Fibroblast of villous mesenchyme (primary cell): ENCODE data around the gene DAAM2. TPM values are rescaled to one million over a fixed set of nuclear protein-coding genes. Genes with fewer than 3 reads are reported as not detected.

Experiments
- DNase-seq: peaks from one replicate; pipeline ENCODE4 v3.0.0-alpha.2; 2010; ENCODE audit warnings: low read depth
- H3K4me3 ChIP-seq: 2 replicates; pipeline ENCODE4 v1.5.1; 2011; ENCODE audit warnings: low read depth, mild to moderate bottlenecking, low read length
- CTCF ChIP-seq: IDR thresholded peaks from 2 replicates; pipeline ENCODE4 v1.5.1; 2012; ENCODE audit warnings: low read depth, mild to moderate bottlenecking, low read length; ENCODE audit not compliant: insufficient read depth
- total RNA-seq: library from RNA; depleted of rRNA; stranded (reverse); fragments of >200 nt; gene quantifications from 2 replicates; pipeline ENCODE4 v1.2.3, GENCODE V29; 2012

DAAM2 gene
- total RNA-seq, 1 donor: 13.8 TPM

GRCh38 chr6:39815356-39815755 lies 23.2 kb downstream of the DAAM2 start:
- no peak overlapping the region for H3K4me3 ChIP-seq
- DNase-seq: no peak
- TF ChIP-seq CTCF: no peak

- peak; percentile 56 for DNase-seq
- no peak for TF ChIP-seq CTCF
- H3K4me3 ChIP-seq: no peak overlapping the region
Observed at GRCh38 chr6:39816747-39817146, 24.6 kb downstream of the DAAM2 start.

- no peak overlapping the region for H3K4me3 ChIP-seq
- TF ChIP-seq CTCF: no peak
- no peak for DNase-seq
Observed at GRCh38 chr6:39818695-39819094, 26.5 kb downstream of the DAAM2 start.

GRCh38 chr6:39819228-39819627 lies 27.1 kb downstream of the DAAM2 start:
- no peak overlapping the region for H3K4me3 ChIP-seq
- no peak for DNase-seq

GRCh38 chr6:39819676-39820075 lies 27.5 kb downstream of the DAAM2 start:
- no peak for TF ChIP-seq CTCF

More at GRCh38 chr6:39819228-39819627, 27.1 kb downstream of the DAAM2 start:
- TF ChIP-seq CTCF: no peak

GRCh38 chr6:39820553-39820952 lies 28.4 kb downstream of the DAAM2 start:
- TF ChIP-seq CTCF: no peak
- no peak overlapping the region for H3K4me3 ChIP-seq
- no peak for DNase-seq

More at GRCh38 chr6:39819676-39820075, 27.5 kb downstream of the DAAM2 start:
- DNase-seq: no peak
- H3K4me3 ChIP-seq: no peak overlapping the region

GRCh38 chr6:39821046-39821740 lies 29.0 kb downstream of the DAAM2 start:
- no peak for TF ChIP-seq CTCF
- no peak overlapping the region for H3K4me3 ChIP-seq
- DNase-seq: no peak
